HEK293 (cell line): Measurements from ENCODE around the gene TTLL11.
A peak's percentile ranks its signal among the peaks of the same experiment; 100 is the strongest.

Experiments
- CTCF ChIA-PET: fragments of 350-600 bp; formaldehyde crosslinking; extraction: SDS; loops from one replicate; lab custom pipeline; 2021; ENCODE audit warnings: antibody characterized with exemption; lab: Yijun Ruan, JAX
- POLR2A ChIA-PET: fragments of 300-600 bp; formaldehyde crosslinking; extraction: SDS; loops from one replicate; lab custom pipeline; 2020; ENCODE audit warnings: antibody characterized with exemption, inconsistent platforms; lab: Yijun Ruan, JAX
- H3K27ac ChIP-seq: fragments of 200-500 bp; sonication (Bioruptor generic); 2 replicates; pipeline ENCODE4 v1.5.1; 2014; ENCODE audit warnings: low read depth, low read length, control low read depth, inconsistent platforms; ENCODE audit errors: extremely low read depth
- H3K36me3 ChIP-seq, 2 experiments: fragments of 200-500 bp in 1 of 2; sonication (Bioruptor generic) in 1 of 2; 1 replicate in 1 of 2; 2 replicates in 1 of 2; pipeline ENCODE4 v1.5.1; 2014 to 2017; ENCODE audit warnings: inconsistent platforms in 2 of 2, low read length in 2 of 2; ENCODE audit not compliant: control insufficient read depth in 2 of 2, insufficient read depth in 1 of 2
- H3K4me1 ChIP-seq: fragments of 200-500 bp; sonication (Bioruptor generic); 2 replicates; pipeline ENCODE4 v1.5.1; 2014; ENCODE audit warnings: mild to moderate bottlenecking, low read length, inconsistent platforms; ENCODE audit not compliant: control insufficient read depth, insufficient read depth
- H3K4me3 ChIP-seq: 2 replicates; pipeline ENCODE4 v1.5.1; 2011; ENCODE audit warnings: low read depth, mild to moderate bottlenecking, control low read depth, low read length, moderate library complexity
- H3K9me3 ChIP-seq: fragments of 200-500 bp; sonication (Bioruptor generic); 2 replicates; pipeline ENCODE4 v1.5.1; 2014; ENCODE audit warnings: low read depth, low read length, inconsistent platforms; ENCODE audit not compliant: control insufficient read depth, insufficient read depth
- BCL11A ChIP-seq: fragments of 450-650 bp; formaldehyde crosslinking; IDR thresholded peaks from 2 replicates; pipeline ENCODE4 v1.5.1; 2016; ENCODE audit warnings: low read depth, missing biosample characterization, missing genetic modification characterization
- CTCF ChIP-seq: fragments of 450-650 bp; formaldehyde crosslinking; IDR thresholded peaks from 2 replicates; pipeline ENCODE4 v1.5.1; 2016; ENCODE audit warnings: missing biosample characterization, missing genetic modification characterization
- IKZF3 ChIP-seq: fragments of 450-650 bp; IDR thresholded peaks from 2 replicates; pipeline ENCODE4 v1.5.0; 2018; ENCODE audit warnings: missing biosample characterization, mild to moderate bottlenecking, missing genetic modification characterization, moderate library complexity
- KLF17 ChIP-seq: fragments of 450-650 bp; formaldehyde crosslinking; IDR thresholded peaks from 2 replicates; pipeline ENCODE4 v1.5.1; 2016; ENCODE audit warnings: missing biosample characterization, missing genetic modification characterization
- ZBTB48 ChIP-seq: fragments of 450-650 bp; formaldehyde crosslinking; IDR thresholded peaks from 2 replicates; pipeline ENCODE4 v1.5.1; 2016; ENCODE audit warnings: missing biosample characterization, missing genetic modification characterization
- ZIC2 ChIP-seq: fragments of 450-650 bp; formaldehyde crosslinking; IDR thresholded peaks from 2 replicates; pipeline ENCODE4 v1.5.1; 2016; ENCODE audit warnings: missing biosample characterization, missing genetic modification characterization
- ZNF121 ChIP-seq: fragments of 450-650 bp; formaldehyde crosslinking; IDR thresholded peaks from 2 replicates; pipeline ENCODE4 v1.5.1; 2016; ENCODE audit warnings: missing biosample characterization, missing genetic modification characterization
- ZNF530 ChIP-seq: fragments of 450-650 bp; formaldehyde crosslinking; IDR thresholded peaks from 2 replicates; pipeline ENCODE4 v1.5.1; 2016; ENCODE audit warnings: low read depth, missing biosample characterization, missing genetic modification characterization
- ZNF843 ChIP-seq: fragments of 450-650 bp; formaldehyde crosslinking; IDR thresholded peaks from 2 replicates; pipeline ENCODE4 v1.5.1; 2016; ENCODE audit warnings: missing biosample characterization, missing genetic modification characterization
- TF ChIP-seq, protein P1 (sequence below): IDR thresholded peaks from 2 replicates; pipeline ENCODE4 v1.6.1; 2011; ENCODE audit warnings: mild to moderate bottlenecking, low read depth, low read length, borderline replicate concordance
- TF ChIP-seq, protein P2 (sequence below): fragments of 450-650 bp; formaldehyde crosslinking; IDR thresholded peaks from 2 replicates; pipeline ENCODE4 v1.5.1; 2016; ENCODE audit warnings: missing biosample characterization, missing genetic modification characterization, borderline replicate concordance
- TF ChIP-seq, protein P3 (sequence below): fragments of 450-650 bp; formaldehyde crosslinking; IDR thresholded peaks from 2 replicates; pipeline ENCODE4 v1.5.1; 2017; ENCODE audit warnings: missing biosample characterization, missing genetic modification characterization

TTLL11 gene

DNA sequence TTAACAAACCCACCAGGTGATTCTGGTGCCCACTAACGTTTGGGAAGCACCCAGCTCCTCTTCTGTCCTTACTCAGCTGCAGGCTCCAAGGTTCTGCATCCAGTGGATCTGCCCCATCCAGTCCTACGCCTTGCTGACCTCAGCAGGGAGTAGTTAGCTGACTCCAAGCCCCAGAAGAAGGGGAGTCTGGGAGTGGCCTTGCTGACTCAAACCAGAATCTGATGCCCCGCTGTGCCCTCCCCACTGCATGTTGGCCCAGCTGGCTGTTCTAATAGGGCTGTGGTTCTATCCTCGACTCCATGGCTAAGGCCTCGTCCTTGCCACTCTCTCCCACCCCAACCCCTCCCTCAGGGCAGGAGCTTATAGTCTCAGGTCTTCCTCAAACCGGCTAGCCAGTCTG lies 136.3 kb downstream of the TTLL11 start:
- Histone ChIP-seq H3K4me1 (no peaks in the 10 kb centered on the region), H3K4me3 (no peak overlapping the region)
- POLR2A ChIA-PET: no interaction called here
- TF ChIP-seq, protein P1, sequence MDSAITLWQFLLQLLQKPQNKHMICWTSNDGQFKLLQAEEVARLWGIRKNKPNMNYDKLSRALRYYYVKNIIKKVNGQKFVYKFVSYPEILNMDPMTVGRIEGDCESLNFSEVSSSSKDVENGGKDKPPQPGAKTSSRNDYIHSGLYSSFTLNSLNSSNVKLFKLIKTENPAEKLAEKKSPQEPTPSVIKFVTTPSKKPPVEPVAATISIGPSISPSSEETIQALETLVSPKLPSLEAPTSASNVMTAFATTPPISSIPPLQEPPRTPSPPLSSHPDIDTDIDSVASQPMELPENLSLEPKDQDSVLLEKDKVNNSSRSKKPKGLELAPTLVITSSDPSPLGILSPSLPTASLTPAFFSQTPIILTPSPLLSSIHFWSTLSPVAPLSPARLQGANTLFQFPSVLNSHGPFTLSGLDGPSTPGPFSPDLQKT: no peak
- peak; percentile 51; the same call in 1 of the 2 replicates for TF ChIP-seq ZIC2 (tag by site-specific recombination)
- TF ChIP-seq, all 188 proteins: peak for 1
- H3K9me3 ChIP-seq: no peaks in the 10 kb centered on the region
- no peaks in the 10 kb centered on the region for H3K36me3 ChIP-seq
- CTCF ChIA-PET: no interaction called here
- no peak overlapping the region for H3K27ac ChIP-seq

GRCh38 chr9:121955649-121956048 lies 137.5 kb downstream of the TTLL11 start:
- POLR2A ChIA-PET: no interaction called here
- H3K36me3 ChIP-seq: no peaks in the 10 kb centered on the region
- no peaks in the 10 kb centered on the region for H3K9me3 ChIP-seq
- H3K27ac ChIP-seq: no peak overlapping the region
- CTCF ChIA-PET: interaction anchor here (0.6 to 1.1 kb wide), 3 partner anchors 10 to 143 kb away, joined by 3 to 5 read pairs (median 5); no protein-coding TSS in a partner anchor
- H3K4me3 ChIP-seq: no peak overlapping the region
- no peak for TF ChIP-seq ZBTB48 (tag by site-specific recombination)
- TF ChIP-seq, protein P2, sequence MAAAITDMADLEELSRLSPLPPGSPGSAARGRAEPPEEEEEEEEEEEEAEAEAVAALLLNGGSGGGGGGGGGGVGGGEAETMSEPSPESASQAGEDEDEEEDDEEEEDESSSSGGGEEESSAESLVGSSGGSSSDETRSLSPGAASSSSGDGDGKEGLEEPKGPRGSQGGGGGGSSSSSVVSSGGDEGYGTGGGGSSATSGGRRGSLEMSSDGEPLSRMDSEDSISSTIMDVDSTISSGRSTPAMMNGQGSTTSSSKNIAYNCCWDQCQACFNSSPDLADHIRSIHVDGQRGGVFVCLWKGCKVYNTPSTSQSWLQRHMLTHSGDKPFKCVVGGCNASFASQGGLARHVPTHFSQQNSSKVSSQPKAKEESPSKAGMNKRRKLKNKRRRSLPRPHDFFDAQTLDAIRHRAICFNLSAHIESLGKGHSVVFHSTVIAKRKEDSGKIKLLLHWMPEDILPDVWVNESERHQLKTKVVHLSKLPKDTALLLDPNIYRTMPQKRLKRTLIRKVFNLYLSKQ (tag by site-specific recombination): no peak
- no peak for TF ChIP-seq ZNF843
- TF ChIP-seq KLF17 (tag by site-specific recombination): no peak
- no peak for TF ChIP-seq IKZF3
- TF ChIP-seq BCL11A: no peak
- TF ChIP-seq ZNF121 (tag by site-specific recombination): no peak
- TF ChIP-seq CTCF (tag by site-specific recombination): no peak
- TF ChIP-seq, all 188 proteins: peak for 0
- H3K4me1 ChIP-seq: no peaks in the 10 kb centered on the region

- Histone ChIP-seq H3K4me1 (no peaks in the 10 kb centered on the region), H3K4me3 (no peak overlapping the region), H3K36me3 (no peaks in the 10 kb centered on the region), H3K9me3 (no peaks in the 10 kb centered on the region), H3K27ac (no peak overlapping the region)
- ChIA-PET CTCF (interaction anchor here (0.6 to 0.8 kb wide), 2 partner anchors 27 to 408 kb away, joined by 3 to 5 read pairs; no protein-coding TSS in a partner anchor), POLR2A (no interaction called here)
- no peak for TF ChIP-seq ZNF530 (tag by site-specific recombination)
- TF ChIP-seq, protein P3, sequence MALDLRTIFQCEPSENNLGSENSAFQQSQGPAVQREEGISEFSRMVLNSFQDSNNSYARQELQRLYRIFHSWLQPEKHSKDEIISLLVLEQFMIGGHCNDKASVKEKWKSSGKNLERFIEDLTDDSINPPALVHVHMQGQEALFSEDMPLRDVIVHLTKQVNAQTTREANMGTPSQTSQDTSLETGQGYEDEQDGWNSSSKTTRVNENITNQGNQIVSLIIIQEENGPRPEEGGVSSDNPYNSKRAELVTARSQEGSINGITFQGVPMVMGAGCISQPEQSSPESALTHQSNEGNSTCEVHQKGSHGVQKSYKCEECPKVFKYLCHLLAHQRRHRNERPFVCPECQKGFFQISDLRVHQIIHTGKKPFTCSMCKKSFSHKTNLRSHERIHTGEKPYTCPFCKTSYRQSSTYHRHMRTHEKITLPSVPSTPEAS (tag by site-specific recombination): peak; percentile 82
Measured at GRCh38 chr9:121954477-121955140, 138.5 kb downstream of the TTLL11 start.
